ENCODE measurements around the gene PI4K2B.

PI4K2B gene

DNA sequence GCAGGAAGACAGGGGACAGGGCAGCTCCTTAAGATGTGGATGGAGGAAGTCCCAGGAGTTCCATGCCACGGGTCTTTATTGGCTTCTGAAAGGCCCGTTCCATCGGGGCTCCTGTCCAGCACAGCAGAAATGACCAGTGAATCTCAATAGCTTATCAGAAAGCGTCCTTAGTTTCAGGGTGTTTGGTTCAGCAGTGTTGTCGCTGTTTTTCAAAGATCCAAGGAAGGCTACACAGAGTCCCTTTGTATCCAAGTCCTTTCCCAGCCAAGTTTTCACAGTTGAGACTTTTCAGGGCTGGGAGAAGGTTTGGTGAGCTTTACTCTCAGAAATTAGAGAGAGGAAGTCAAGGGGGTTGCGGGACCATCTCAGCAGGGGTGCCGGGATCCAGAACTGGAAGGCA lies 73.8 kb downstream of the PI4K2B start:
- H3K4me3 ChIP-seq (ENCODE audit: low read depth, low read length): no peak overlapping the region
- TF ChIP-seq POLR2A (IDR thresholded peaks at IDR 0.05; ENCODE audit: extremely low read depth, insufficient read length) (no peak), MYC (IDR thresholded peaks at IDR 0.05; ENCODE audit: low read depth, low read length) (no peak), CTCF (IDR thresholded peaks at IDR 0.05; ENCODE audit: low read depth, low read length) (no peak), MAX (IDR thresholded peaks at IDR 0.05; ENCODE audit: low read depth, low read length) (no peak)
- no peak for DNase-seq (ENCODE audit: low read depth)

DNA sequence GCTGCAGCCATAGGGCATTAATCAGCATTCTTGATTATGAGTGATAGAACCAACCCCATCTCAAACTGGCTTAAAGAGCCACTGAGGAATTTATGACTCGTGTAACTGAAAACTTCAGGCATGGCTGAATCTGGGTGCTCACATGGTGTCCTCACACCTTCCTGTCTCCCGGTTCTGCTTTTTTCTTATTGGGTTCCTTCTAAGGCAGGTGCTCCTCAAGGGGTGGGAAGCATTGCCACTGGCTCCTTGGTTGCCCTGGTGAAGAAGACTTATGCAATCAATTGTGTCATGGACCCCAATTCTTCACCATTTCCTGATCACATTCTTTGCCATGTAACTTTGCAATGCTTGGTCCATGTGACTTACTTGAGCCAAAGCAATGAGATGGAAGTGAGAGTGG lies 74.5 kb downstream of the PI4K2B start:
- peak; percentile 77 for DNase-seq (ENCODE audit: low read depth)
- H3K4me3 ChIP-seq (ENCODE audit: low read depth, low read length): no peak overlapping the region
- peak; percentile 64 for TF ChIP-seq MAX (IDR thresholded peaks at IDR 0.05; ENCODE audit: low read depth, low read length)
- TF ChIP-seq POLR2A (IDR thresholded peaks at IDR 0.05; ENCODE audit: extremely low read depth, insufficient read length): no peak
- no peak for TF ChIP-seq CTCF (IDR thresholded peaks at IDR 0.05; ENCODE audit: low read depth, low read length)

- H3K4me3 ChIP-seq (ENCODE audit: low read depth, low read length): no peak overlapping the region
- TF ChIP-seq MAX (IDR thresholded peaks at IDR 0.05; ENCODE audit: low read depth, low read length) (no peak), CTCF (IDR thresholded peaks at IDR 0.05; ENCODE audit: low read depth, low read length) (no peak), MYC (IDR thresholded peaks at IDR 0.05; ENCODE audit: low read depth, low read length) (no peak), POLR2A (IDR thresholded peaks at IDR 0.05; ENCODE audit: extremely low read depth, insufficient read length) (no peak)
- no peak for DNase-seq (ENCODE audit: low read depth)
These were observed 74.9 kb downstream of the PI4K2B start for GRCh38 chr4:25308761-25309160.

DNA sequence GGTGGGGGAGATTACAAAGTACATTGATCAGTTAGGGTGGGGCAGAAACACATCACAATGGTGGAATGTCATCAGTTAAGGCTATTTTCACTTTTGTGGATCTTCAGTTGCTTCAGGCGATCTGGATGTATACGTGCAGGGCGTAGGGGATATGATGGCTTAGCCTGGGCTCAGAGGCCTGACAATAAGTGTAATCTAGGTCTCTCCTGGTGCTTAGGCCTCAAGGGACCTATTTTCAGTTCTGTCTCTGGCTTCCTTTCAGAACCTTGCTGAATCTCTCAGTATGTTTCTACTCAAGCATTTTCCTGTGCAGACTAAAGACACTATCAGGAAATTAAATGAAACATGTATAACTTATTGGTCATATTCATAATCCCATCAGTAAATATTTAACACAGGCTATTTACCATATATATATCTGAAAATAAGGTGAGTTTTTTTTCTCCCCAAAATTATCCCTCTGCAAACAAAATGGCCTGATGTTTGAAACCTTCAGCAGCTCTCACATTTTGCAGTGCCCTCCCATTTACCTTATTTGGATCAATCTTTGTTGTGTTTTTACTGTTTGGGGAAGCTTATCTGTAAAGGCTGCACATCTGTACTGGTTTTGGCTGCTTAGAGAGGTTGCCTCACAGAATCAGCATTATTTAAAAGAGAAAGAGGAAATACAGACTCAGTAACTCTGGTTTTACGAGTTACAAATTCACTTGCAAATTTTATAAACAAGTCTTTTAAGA lies 76.4 kb downstream of the PI4K2B start:
- TF ChIP-seq CTCF (IDR thresholded peaks at IDR 0.05; ENCODE audit: low read depth, low read length): no peak
- no peak for TF ChIP-seq POLR2A (IDR thresholded peaks at IDR 0.05; ENCODE audit: extremely low read depth, insufficient read length)
- no peak for TF ChIP-seq MAX (IDR thresholded peaks at IDR 0.05; ENCODE audit: low read depth, low read length)
- TF ChIP-seq MYC (IDR thresholded peaks at IDR 0.05; ENCODE audit: low read depth, low read length): no peak
- peak overlapping the region; percentile 49 for H3K4me3 ChIP-seq (ENCODE audit: low read depth, low read length)
- peak; percentile 79 for DNase-seq (ENCODE audit: low read depth)

DNA sequence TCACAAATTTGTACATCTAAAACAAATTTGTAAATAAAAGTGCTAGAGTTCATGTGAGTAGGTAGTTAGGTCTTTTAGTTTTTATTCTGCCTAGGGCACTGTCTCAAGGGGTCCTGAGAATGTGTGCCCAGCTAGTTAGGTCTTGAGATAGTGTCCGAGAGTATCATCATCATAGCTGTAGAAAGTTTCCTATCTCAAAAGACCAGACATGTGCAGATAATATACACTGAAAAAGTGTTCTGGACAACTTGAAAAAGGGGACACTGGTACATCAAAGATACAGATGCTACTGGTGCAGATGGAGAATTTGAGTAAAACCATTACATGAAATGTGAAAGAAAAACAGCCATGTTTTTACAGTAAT lies 77.0 kb downstream of the PI4K2B start:
- peak overlapping the region; percentile 49 for H3K4me3 ChIP-seq (ENCODE audit: low read depth, low read length)
- DNase-seq (ENCODE audit: low read depth): no peak
- TF ChIP-seq POLR2A (IDR thresholded peaks at IDR 0.05; ENCODE audit: extremely low read depth, insufficient read length) (no peak), CTCF (IDR thresholded peaks at IDR 0.05; ENCODE audit: low read depth, low read length) (no peak), MAX (IDR thresholded peaks at IDR 0.05; ENCODE audit: low read depth, low read length) (no peak), MYC (IDR thresholded peaks at IDR 0.05; ENCODE audit: low read depth, low read length) (no peak)

Measured in NB4 (cell line).